ENCODE measurements around the gene EEF1A2. TPM values are rescaled to one million over a fixed set of nuclear protein-coding genes. Genes with fewer than 3 reads are reported as not detected.

EEF1A2 gene
- total and polyA plus RNA-seq, 10 donors = 0.39 to 1.4 (median 0.54) TPM

GRCh38 chr20:63441136-63442099 is 57.5 kb downstream of the EEF1A2 start:
- WGBS, 5 donors = 15 to 25% (median 18%) methylated on average over 15 to 22 of the region's 22 CpGs
- no peak for DNase-seq
- H3K27ac ChIP-seq = peak overlapping the region in 1 of 8 donors; percentile 29
- no peaks in the 10 kb centered on the region for H3K36me3 ChIP-seq
- H3K27me3 ChIP-seq (replicated peaks in 1 of 7) = peaks cover 0 to 76% (median 14%) of the 10 kb centered on the region in 7 donors
- TF ChIP-seq CTCF (IDR thresholded peaks at IDR 0.05 in 8 of 11, conservative IDR thresholded peaks at IDR 0.05 in 3 of 11) (no peak), POLR2AphosphoS5 (IDR thresholded peaks at IDR 0.05) (no peak), POLR2A (IDR thresholded peaks at IDR 0.05) (no peak)
- peaks cover 0 to 14% (median 13%) of the 10 kb centered on the region in 6 donors for H3K4me1 ChIP-seq
- H3K9me3 ChIP-seq = no peaks in the 10 kb centered on the region
- H3K4me3 ChIP-seq = no peak overlapping the region
- intact Hi-C loops (cut with DNase I; ENCODE audit: low total_unique reads) = no loop called here

GRCh38 chr20:63440366-63440955 is 58.4 kb downstream of the EEF1A2 start:
- intact Hi-C loops (cut with DNase I; ENCODE audit: low total_unique reads) = no loop called here
- Histone ChIP-seq H3K27me3 (replicated peaks in 1 of 7) (peaks cover 0 to 72% (median 14%) of the 10 kb centered on the region in 7 donors), H3K36me3 (no peaks in the 10 kb centered on the region), H3K4me1 (peaks cover 0 to 14% (median 13%) of the 10 kb centered on the region in 6 donors), H3K4me3 (no peak overlapping the region), H3K9me3 (no peaks in the 10 kb centered on the region), H3K27ac (no peak overlapping the region)
- DNase-seq = no peak
- WGBS, 5 donors = 70 to 77% (median 73%) methylated on average over 20 to 26 of the region's 26 CpGs
- TF ChIP-seq CTCF (IDR thresholded peaks at IDR 0.05 in 8 of 11, conservative IDR thresholded peaks at IDR 0.05 in 3 of 11) (no peak), POLR2AphosphoS5 (IDR thresholded peaks at IDR 0.05) (no peak), POLR2A (IDR thresholded peaks at IDR 0.05) (no peak)

GRCh38 chr20:63439866-63440265 is 59.0 kb downstream of the EEF1A2 start:
- WGBS, 5 donors = 79 to 93% (median 83%) methylated on average over 13 to 15 of the region's 15 CpGs
- TF ChIP-seq POLR2AphosphoS5 (IDR thresholded peaks at IDR 0.05) = no peak
- TF ChIP-seq CTCF (IDR thresholded peaks at IDR 0.05 in 8 of 11, conservative IDR thresholded peaks at IDR 0.05 in 3 of 11) = no peak
- TF ChIP-seq POLR2A (IDR thresholded peaks at IDR 0.05) = no peak

GRCh38 chr20:63438121-63438520 is 60.8 kb downstream of the EEF1A2 start:
- Histone ChIP-seq H3K27me3 (replicated peaks in 1 of 7) (peaks cover 0 to 82% (median 14%) of the 10 kb centered on the region in 7 donors), H3K4me3 (no peak overlapping the region), H3K9me3 (no peaks in the 10 kb centered on the region), H3K36me3 (no peaks in the 10 kb centered on the region), H3K27ac (no peak overlapping the region), H3K4me1 (peaks cover 3 to 34% (median 23%) of the 10 kb centered on the region in 6 donors)
- intact Hi-C loops (cut with DNase I; ENCODE audit: low total_unique reads) = no loop called here
- no peak for TF ChIP-seq POLR2AphosphoS5 (IDR thresholded peaks at IDR 0.05)
- TF ChIP-seq POLR2A (IDR thresholded peaks at IDR 0.05) = no peak
- no peak for TF ChIP-seq CTCF (IDR thresholded peaks at IDR 0.05 in 8 of 11, conservative IDR thresholded peaks at IDR 0.05 in 3 of 11)
- DNase-seq = no peak
- WGBS, 5 donors = 79 to 96% (median 91%) methylated on average over 6 to 12 of the region's 12 CpGs

More at GRCh38 chr20:63439866-63440265, 59.0 kb downstream of the EEF1A2 start:
- H3K27me3 ChIP-seq (replicated peaks in 1 of 7) = peaks cover 0 to 72% (median 14%) of the 10 kb centered on the region in 7 donors
- H3K36me3 ChIP-seq = no peaks in the 10 kb centered on the region
- intact Hi-C loops (cut with DNase I; ENCODE audit: low total_unique reads) = no loop called here
- no peak overlapping the region for H3K4me3 ChIP-seq
- H3K9me3 ChIP-seq = no peaks in the 10 kb centered on the region
- H3K27ac ChIP-seq = no peak overlapping the region
- peaks cover 0 to 16% (median 11%) of the 10 kb centered on the region in 6 donors for H3K4me1 ChIP-seq
- no peak for DNase-seq

All from spleen (tissue), 11 donors.